ENCODE results near the gene SESN1.

DNA sequence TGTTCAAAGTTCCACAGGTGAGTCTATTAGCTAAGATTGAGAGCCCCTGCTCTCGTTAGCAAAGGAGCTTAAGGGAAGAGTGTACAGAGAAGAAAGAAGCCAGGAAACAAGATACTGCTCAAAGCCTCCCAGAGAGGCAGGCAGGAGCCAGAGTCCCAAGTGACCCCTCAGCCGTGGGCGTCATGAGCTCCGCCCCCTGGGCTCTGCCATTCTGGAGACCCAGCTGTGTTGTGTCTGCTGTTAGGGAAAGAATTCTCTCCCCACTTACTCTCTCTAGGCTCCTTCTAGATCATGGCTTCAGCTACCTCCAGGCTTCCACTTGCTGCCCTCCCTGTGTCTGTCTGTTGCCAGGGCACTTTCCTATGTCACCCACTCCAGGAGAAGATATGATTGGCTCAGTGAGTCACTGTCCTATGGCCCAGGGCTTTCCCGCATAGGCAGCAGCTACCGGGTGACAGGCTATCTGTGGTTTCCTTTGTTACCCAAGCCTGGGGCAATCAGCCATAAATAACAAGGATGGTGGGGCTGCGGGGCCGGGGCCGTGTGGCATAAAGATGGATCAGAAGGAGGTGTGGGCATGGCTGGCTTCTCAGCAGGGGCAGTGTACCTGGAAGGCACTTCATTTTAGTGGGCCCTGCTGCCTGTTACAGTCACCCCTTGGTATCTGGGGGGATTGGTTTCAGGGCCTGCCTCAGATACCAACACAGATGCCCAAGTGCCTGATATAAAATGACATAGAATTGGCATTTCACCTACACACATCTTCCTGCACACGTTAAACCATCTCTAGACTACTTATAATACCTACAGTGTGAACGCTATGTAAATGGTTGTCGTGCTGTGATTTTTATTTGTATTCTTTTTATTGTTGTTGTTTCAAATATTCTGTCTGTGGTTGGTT lies 127.5 kb downstream of the SESN1 start:
- peak in 2 of 3 donors; percentile 32 to 42 for TF ChIP-seq POLR2AphosphoS5 (IDR thresholded peaks at IDR 0.05)
- TF ChIP-seq POLR2A (IDR thresholded peaks at IDR 0.05) = no peak
- TF ChIP-seq, protein P1, sequence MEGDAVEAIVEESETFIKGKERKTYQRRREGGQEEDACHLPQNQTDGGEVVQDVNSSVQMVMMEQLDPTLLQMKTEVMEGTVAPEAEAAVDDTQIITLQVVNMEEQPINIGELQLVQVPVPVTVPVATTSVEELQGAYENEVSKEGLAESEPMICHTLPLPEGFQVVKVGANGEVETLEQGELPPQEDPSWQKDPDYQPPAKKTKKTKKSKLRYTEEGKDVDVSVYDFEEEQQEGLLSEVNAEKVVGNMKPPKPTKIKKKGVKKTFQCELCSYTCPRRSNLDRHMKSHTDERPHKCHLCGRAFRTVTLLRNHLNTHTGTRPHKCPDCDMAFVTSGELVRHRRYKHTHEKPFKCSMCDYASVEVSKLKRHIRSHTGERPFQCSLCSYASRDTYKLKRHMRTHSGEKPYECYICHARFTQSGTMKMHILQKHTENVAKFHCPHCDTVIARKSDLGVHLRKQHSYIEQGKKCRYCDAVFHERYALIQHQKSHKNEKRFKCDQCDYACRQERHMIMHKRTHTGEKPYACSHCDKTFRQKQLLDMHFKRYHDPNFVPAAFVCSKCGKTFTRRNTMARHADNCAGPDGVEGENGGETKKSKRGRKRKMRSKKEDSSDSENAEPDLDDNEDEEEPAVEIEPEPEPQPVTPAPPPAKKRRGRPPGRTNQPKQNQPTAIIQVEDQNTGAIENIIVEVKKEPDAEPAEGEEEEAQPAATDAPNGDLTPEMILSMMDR (IDR thresholded peaks at IDR 0.05 in 8 of 11, conservative IDR thresholded peaks at IDR 0.05 in 3 of 11) = no peak
